Measurements from ENCODE around the gene DGKI.

DNA sequence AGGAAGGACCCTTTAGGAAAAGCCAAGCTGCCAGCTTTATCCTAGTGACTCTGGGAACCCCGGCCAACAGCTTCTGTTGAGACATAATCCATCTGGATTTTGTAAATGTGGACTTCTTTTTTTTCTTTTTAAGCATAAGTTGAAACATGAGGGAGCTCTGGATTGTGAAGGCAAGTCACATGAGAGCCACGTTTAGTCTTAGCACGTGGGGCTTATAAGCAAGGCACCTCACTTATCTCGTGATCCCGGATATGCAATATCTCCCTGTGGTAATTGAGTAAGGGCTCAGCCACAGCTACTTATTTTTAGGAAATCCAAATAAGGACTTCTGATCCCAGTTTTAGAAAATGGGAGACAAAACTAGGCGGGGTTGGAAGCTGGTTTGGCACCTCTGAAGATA is 392.0 kb downstream of the DGKI start:
- TF ChIP-seq, protein P1, sequence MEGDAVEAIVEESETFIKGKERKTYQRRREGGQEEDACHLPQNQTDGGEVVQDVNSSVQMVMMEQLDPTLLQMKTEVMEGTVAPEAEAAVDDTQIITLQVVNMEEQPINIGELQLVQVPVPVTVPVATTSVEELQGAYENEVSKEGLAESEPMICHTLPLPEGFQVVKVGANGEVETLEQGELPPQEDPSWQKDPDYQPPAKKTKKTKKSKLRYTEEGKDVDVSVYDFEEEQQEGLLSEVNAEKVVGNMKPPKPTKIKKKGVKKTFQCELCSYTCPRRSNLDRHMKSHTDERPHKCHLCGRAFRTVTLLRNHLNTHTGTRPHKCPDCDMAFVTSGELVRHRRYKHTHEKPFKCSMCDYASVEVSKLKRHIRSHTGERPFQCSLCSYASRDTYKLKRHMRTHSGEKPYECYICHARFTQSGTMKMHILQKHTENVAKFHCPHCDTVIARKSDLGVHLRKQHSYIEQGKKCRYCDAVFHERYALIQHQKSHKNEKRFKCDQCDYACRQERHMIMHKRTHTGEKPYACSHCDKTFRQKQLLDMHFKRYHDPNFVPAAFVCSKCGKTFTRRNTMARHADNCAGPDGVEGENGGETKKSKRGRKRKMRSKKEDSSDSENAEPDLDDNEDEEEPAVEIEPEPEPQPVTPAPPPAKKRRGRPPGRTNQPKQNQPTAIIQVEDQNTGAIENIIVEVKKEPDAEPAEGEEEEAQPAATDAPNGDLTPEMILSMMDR (IDR thresholded peaks at IDR 0.05), result no peak
- TF ChIP-seq POLR2A (IDR thresholded peaks at IDR 0.05), result no peak
